HG02852 (cell line): ENCODE data around the gene PEAK1.
"Not testable (repeated sequence)": the region's sequence is repeated elsewhere in the genome, so short reads cannot be mapped to it uniquely, and the experiment has no call there.

Experiments used
- ATAC-seq: cut with Tn5 transposase; IDR thresholded peaks from one replicate; pipeline ENCODE4 v1.9.1; 2021; ENCODE audit warnings: mild to moderate bottlenecking, moderate library complexity; ENCODE audit not compliant: unreplicated experiment

Gene PEAK1

DNA sequence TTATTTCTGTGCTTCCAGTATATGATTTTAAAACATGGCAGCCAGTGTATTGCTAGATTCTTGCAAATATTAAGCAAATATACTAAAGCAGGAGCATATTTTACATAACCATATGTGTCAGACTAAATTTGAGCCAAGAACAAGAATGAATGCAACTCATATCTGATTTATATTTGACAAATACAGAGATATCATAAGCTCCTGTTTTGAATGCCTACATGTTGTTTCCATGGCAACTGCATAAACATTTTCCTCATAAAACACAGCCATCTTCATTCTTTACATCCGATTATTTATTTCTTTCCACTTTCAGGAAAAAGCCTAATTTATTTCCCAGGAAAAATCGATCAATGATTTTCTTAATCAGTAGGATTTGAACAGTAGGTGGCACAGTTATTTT, 176.8 kb downstream of the PEAK1 start:
- ATAC-seq = no peak

DNA sequence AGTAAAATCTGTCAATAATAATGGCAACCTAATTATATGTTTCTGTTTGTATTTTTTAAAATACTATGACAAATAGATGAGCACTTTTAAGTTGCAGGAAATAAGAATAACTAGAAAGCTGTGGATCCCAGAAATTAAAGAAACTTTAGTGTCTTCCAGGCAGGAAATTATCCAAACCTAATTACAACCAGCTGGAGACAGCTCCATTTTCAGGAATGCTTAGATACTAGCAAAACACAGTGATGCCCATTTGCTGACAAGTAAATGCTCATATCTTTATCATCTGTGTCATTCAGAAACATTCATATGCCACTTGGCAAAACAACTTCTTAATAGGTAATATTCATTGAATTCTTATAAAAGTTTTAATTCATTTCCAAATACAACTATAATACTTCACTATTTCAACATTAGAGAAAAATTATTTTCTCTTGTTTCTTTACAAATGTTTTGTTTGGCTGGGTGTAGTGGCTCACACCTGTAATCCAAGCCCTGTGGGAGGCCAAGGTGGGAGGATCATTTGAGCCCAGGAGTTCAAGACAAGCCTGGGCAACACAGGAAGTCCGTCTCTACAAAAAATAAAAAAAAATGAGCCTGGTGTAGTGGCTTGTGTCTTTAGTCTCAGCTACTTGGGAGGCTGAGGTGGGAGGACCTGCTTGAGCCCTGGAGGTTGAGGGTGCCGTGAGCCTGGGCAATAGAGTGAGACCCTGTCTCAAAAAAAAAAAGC, 179.9 kb downstream of the PEAK1 start:
- ATAC-seq = no peak

DNA sequence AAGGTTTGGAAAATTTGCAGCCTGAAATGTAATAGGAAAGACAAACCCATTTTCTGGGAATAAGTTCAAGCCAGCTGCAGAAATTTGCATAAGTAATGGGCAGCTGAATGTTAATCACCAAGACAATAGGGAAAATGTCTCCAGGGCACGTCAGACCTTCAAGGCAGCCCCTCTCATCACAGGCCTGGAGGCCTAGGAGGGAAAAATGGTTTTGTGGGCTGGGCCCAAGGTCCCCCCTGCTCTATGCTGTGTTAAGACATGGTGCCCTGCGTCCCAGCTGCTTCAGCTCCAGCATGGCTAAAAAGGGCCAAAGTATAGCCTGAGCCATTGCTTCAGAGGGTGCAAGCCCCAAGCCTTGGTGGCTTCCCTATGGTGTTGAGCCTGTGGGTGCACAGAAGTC, 184.3 kb downstream of the PEAK1 start:
- ATAC-seq = no peak

DNA sequence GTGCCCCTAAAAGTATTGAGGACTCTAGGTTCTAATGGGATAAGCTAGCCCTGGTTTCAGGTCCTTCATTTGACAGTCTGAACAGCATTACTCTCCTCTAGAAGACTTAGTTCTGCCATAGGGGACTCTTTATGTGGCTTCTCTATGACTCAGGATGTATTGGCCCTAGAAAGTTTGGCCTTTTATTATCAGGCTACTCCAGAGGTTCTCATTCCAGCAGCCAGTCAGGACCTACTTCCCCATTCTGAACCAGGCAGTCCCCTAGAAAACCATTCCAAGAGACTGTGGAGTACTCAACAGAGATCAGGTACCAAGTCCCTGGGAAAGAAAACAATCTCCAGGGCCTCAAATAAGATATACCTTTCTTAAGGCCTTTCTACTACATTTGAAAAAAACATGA, 191.1 kb downstream of the PEAK1 start:
- no peak for ATAC-seq

DNA sequence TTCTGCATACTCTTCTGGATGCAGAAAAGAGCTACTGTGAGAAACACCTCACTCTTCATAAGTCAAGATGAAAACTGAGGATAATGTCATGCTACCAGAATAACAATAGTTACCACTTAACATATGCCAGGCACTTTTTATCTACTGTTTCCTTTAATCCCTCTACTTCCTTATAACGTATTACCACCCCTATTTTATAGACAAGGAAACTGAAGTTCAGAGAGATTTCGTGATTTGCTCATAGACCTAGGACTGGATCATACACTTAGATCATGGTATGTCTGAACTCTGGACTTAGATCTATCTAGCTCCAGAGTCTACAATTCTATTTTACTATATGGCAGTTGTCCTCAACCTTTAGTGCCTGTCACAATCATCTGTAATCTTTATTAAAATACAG, 193.3 kb downstream of the PEAK1 start:
- ATAC-seq = no peak

DNA sequence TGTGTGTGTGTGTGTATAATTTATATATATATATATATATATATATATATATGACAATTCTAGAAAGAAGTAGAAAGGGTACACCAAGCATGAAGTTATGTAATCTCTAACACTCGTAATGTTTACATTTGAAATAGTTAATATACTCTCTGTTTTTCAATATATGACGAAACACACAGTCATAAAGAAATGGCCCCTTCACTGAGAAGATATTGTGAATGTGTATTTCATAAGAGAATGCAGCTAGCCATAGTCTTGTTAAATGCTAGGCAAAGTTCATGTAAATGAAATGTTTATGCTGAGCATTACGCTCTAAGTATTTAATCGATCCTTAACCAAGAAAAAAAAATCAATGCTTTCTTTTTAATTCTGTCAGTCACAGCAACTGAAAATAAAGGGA, 194.3 kb downstream of the PEAK1 start:
- no peak for ATAC-seq

DNA sequence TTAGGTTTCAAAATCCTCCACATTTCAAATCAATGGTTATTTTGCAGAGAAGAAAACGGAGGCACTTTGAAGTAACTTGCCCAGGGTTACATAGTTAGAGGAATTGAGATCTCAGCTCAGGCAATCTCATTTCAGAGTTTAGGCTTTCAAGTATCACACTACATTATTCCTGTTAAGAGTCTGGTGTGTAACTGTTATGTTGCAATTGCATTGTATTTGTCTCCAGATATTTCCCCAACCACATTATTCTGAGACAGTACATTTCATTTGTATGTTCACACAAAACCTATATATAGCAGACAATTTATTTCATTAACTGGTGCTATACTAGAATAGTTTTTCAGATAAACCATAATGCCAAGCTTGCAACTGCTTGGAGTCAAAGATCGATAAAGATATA, 194.8 kb downstream of the PEAK1 start:
- no peak for ATAC-seq

DNA sequence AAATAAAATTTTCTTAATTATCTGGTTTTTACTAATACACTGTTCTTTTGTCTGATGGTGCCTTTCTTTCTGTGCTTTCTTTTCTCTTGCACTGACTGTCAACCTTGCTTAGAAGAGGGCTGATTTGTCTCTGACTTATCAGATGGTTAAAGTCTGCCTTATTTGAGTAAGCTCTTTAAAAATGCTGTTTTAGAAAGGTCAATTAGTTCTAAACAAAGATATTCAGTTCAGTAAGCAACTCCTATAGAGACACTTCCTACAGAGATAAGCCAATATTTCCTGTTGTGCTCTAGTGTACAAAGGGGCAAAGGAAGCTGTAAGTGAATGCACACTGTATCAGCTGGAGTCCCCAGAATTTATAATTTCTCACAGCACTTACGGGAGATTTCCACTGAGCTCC, 195.6 kb downstream of the PEAK1 start:
- ATAC-seq = no peak

DNA sequence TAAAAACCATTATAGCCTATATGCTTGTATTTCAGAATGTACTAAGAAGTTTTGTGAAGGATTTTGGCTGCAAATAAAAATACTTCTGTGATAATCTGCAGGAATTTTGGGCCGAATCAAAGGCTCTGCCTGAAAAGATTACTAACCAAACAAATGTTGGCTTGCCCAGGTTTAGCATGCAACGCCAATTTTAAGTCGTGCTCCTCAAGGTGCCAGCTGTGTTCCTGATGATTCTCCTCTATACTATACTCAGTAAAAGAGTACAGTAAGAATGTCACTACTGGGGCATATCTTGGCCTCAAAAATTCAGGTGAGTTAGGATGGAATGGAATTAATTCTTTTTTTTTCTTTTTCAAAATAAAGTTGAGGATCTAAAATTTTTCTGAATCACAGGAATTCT, 198.2 kb downstream of the PEAK1 start:
- ATAC-seq = no peak

DNA sequence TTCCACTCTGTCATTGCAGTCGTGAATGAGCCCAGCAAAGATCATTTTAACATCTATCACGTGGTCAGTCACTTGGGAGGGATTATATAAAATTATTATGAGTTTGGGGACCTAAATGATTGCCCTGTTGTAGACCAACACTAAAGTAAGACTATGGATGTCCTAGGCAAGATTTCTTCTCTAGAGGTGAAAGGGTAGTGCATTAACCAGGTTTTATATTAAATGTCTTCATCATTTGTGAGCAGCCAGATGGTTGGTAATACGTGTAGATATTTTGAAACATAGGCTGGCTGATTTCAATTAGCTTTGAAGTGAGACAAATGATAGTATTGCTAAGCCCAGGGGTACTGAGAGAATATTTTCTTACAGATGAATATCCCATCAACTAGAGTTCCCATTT, 198.7 kb downstream of the PEAK1 start:
- no peak for ATAC-seq

DNA sequence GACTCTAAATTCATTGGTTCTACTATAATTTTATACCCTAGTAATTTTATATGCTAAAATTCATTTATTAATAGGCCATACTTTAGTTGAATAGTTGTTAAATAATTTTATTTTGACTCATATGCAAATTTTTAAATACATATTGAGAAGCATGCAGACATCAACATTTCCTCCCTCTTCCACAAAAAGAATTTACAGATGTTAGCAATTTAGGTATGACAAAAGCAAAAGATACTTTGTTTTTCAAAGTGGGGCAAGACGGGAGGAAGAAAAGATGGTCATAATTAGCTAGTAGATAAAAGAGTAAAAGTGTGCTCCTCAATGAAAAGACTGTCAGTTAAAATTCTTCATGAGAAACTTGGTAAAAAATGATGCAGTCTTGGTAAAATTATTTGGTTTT, 200.1 kb downstream of the PEAK1 start:
- no peak for ATAC-seq

DNA sequence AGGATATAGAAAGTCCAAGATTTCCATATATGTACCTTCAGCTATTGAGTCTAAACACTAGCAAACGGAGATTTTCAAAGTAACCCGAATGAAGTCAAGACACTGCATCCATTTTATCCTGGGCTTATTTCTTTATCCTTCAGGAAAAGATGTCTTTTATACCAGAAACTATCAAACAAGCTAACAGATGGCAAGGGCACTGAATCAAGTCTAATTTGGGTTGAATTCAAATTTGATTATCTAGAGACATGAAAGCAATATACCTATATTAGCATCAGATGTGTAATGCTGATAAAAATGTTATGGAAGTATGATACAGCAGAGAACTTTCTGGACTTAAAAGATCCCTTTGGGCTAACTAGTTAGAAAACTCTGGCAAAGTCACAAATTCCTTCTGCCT, 210.7 kb downstream of the PEAK1 start:
- no peak for ATAC-seq

DNA sequence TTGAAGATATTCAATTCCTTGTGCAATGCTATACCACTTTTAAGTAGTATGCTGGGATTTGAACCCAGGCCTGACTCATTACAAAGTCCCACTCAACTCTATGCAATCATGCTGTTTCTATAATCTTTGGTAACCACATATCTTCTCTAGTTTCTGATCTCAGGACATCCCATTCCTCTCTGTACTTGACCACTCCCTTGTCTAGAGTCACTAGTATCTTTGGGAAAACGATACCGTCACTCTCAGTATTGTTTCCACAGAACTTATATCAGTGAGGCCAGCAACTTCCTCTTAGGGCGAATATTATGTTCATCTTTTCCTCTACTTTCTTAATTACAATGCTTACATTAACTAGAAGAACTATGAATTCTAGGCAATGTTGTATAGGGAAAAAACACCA, 211.7 kb downstream of the PEAK1 start:
- ATAC-seq = no peak

DNA sequence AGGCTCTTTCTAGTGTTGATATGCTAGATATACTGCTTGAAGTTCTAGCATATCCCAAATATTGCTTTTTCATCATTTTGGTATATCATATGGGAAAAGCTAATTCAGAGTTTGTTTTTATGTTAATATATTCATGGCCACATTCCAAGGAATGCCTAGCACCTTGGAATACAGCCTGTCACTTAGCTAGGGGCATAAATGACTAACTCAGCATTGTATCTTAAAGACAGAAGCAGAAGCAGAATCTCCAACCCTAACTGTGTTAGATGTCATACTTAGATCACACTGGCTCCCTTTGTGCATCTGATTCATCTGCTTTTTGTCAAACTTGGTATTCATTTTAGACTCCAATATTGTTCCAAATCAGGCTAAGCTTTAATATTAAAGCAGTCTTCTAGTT, 218.2 kb downstream of the PEAK1 start:
- ATAC-seq = no peak

DNA sequence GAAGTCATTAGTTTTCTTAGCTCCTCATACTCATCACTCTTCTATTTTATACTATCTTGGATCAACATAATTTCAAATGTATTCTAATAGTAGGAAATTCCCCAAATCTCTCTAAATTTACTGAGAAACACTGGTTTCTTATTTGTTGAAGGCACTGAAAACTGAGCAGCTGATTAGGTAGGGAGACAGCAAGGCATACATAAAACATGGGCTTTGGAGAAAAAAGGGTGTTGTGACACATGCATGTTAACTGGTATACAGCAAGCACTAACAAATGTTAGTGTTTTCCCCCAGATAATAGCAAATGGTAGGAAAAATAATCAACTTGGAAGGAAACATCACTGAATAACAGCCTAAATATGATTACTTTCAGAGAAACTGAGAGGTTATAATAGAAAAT, 223.5 kb downstream of the PEAK1 start:
- ATAC-seq = no peak

DNA sequence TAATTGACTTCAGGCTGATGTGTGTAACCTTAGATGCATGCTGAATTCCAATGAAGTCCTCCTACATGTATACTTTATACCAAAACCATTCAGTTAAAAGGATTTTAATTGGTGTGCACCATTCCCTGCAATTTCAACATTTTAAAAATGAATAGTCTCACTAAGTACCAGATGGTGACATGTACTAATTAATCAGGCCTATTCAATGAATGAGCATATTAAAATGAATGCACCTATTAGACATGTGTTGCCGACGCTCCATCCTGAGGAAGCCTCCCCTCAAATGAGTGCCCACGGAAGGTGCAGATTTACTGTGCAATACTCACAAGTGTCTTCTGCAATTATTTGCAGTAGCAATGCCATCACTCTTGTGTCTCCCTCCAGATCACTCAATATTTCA, 224.3 kb downstream of the PEAK1 start:
- ATAC-seq = no peak

DNA sequence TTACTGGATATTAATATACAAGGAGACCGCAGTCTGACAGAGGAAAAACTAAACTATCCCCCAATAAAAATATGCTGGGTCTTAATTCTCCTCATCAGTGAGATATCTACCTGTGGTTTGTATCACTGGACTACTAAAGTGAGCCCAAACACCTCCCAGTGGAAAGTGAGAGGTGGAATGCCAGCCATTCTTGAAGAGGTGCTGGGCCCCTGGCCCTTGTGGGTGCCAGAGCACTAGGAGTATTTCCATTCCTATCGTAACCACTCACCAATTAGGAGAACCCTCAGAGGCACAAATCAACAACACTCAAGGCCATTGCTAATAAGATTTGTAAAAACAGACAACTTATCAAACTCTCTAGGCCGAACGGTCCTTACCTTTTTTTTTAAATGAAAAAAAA, 227.5 kb downstream of the PEAK1 start:
- ATAC-seq = no peak

DNA sequence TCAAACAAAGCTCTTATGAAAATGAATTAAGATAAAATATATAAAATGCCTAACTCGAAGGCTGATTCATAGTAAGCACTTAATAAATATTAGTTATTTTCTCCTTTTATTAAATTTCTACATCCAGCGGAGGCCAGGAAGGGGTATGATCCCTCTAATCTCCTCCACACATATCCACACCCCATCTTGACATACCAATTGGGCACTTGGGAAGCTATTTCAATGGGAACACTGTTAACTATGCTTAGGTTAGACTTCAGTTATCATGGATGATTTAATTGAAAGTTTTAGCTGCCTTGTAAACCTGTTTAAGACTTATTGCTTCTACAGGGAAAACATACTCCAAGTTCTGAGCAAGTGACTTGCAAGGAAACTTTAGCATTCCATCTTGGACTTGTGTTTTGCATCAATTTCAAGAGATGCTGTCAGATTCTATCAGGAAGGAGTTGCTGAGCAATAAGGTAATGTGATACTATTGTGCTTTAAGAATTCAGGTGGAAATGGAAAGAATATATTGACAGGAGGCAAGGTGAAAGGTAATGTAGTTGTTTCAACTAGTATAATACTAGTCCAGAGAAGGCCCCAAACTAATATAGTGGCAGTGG, 228.6 kb downstream of the PEAK1 start:
- ATAC-seq = no peak

DNA sequence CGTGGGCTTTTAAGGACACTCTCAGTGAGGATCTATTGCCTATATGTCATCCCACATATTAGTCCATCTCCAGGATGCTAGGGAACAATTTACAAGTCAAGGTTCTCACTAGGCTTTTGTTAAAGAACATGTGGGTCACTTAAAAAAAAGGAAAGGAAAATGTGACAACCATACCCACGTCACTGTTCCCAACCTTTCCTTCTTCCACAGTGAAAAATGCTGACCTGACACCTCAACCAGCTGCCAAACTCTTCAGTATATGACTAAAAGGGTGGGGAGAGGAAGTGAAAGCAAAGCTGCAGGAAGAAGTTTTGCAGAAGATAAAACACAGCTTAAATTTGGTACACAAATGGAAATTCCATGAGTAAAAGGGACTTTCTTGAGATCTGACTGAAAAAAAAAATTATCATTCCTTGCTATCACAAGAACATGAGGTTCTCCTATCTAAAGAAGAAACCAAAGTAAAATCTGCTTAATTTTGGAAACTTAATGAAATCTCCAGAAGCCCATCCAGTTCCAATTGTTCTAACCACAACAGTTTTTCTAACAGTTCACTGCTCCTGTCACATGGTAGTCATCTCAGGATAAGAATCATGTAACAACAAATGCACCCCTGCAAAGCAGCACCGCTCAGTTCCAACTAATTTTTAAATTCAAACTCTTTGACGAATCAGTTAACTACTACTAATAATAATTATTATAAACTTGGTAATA, 232.0 kb downstream of the PEAK1 start:
- no peak for ATAC-seq

DNA sequence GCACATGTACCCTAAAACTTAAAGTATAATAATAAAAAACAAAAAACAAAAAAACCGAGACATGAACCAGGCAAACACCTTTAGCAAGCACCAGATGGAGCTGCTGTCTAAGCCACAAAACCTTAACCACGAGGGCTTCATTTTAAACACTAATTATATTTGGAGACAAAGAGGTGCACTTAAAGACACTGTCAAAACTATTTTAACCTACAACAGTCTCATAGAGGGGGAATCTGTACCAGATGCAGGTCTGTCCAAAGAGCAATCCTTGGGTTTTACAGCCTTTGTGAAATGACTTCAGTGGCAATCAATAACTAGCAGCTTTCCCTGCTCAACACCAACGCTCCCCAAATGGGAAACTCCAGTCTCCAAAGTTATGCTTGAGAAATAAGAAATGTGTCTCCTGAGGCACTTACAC, 233.3 kb downstream of the PEAK1 start:
- ATAC-seq = no peak

DNA sequence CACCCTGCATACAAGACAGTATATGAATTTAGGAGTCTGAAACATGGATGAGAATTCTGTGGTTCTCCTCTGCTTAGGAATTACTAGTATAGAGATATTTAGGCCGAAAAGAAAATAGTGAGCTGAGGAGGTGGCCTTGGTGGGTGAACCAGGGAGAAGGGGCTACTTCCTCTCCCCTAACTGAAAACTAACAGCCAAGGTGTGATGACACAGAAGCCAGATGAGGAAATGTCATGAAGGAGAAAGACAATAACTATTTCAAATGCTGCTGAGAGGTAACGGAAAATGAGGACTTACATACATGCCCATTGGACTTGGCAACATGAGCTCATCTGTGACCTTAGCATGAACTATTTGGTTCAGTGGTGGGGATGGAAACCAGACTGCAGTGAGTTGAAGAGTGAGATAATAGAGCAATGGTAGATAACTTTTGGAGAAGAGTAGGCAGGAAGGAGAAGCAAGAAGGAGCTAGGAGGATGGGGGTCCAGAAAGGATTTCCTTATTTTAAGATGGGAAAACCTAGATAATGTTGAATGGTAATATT, 234.6 kb downstream of the PEAK1 start:
- no peak for ATAC-seq

DNA sequence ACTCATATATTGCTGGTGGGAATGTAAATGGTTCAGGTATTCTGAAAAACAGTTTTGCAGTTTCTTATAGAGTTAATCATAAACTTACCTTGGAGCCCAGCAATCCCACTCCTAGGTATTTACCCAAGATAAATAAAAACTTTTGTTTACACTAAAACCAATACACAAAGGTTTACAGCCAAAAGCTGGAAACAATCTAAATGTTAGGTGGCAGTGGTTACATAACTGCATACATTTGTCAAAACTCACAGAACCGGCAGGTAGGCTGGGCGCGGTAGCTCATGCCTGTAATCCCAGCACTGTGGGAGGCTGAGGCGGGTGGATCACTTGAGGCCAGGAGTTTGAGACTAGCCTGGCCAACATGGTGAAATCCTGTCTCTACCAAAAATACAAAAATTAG, 235.6 kb downstream of the PEAK1 start:
- ATAC-seq = not testable (repeated sequence)
